ENCODE data around the gene IKZF1. TPM values are rescaled to one million over a fixed set of nuclear protein-coding genes. Genes with fewer than 3 reads are reported as not detected.

IKZF1 gene
- total RNA-seq, 1 donor from 2014 or later: 360 TPM

GRCh38 chr7:50368366-50368765 is 63.9 kb downstream of the IKZF1 start:
- peak overlapping the region; percentile 71 for H3K4me3 Mint-ChIP-seq (ENCODE audit: low read depth)
- H3K27me3 Mint-ChIP-seq (ENCODE audit: low read depth): no peaks in the 10 kb centered on the region
- no peak for DNase-seq (ENCODE audit: low spot score)
- H3K27ac Mint-ChIP-seq: peak overlapping the region; percentile 94
- peaks cover 95% of the 10 kb centered on the region for H3K4me1 Mint-ChIP-seq (ENCODE audit: low read depth)
- H3K9me3 Mint-ChIP-seq: no peaks in the 10 kb centered on the region
- intact Hi-C loops (cut with micrococcal nuclease): no loop called here
- peaks cover 97% of the 10 kb centered on the region for H3K36me3 Mint-ChIP-seq (ENCODE audit: low read depth)

GRCh38 chr7:50369143-50370026 is 64.9 kb downstream of the IKZF1 start:
- Mint-ChIP-seq H3K9me3 (no peaks in the 10 kb centered on the region), H3K4me3 (ENCODE audit: low read depth) (peak overlapping the region; percentile 45)
- DNase-seq (ENCODE audit: low spot score): no peak

DNA sequence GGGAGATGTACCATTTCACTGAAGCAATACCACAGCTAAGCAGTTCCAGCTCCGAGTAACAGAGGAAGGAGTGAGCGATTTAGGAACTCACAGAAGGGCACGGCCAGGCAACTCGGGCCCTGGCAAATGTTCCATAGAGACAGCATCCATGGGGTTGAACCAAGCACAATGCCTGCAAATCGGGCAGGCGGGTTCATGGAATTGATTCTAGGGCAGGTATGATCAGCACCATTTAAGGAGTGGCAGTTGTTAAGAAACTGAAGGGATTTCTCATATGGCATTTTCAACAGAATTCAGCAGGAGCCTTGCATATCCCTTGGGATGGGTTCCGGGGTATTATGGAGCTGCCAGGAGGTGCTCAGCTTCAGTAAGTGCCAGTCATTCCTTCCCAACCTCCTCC is 66.4 kb downstream of the IKZF1 start:
- Mint-ChIP-seq H3K27ac (peak overlapping the region; percentile 89), H3K36me3 (ENCODE audit: low read depth) (peaks cover 97% of the 10 kb centered on the region), H3K27me3 (ENCODE audit: low read depth) (no peaks in the 10 kb centered on the region), H3K4me1 (ENCODE audit: low read depth) (peaks cover 93% of the 10 kb centered on the region), H3K4me3 (ENCODE audit: low read depth) (no peak overlapping the region), H3K9me3 (no peaks in the 10 kb centered on the region)
- intact Hi-C loops (cut with micrococcal nuclease): no loop called here
- no peak for DNase-seq (ENCODE audit: low spot score)

More at GRCh38 chr7:50369143-50370026, 64.9 kb downstream of the IKZF1 start:
- H3K4me1 Mint-ChIP-seq (ENCODE audit: low read depth): peaks cover 95% of the 10 kb centered on the region
- H3K36me3 Mint-ChIP-seq (ENCODE audit: low read depth): peaks cover 97% of the 10 kb centered on the region
- no peaks in the 10 kb centered on the region for H3K27me3 Mint-ChIP-seq (ENCODE audit: low read depth)
- intact Hi-C loops (cut with micrococcal nuclease): loop anchor here (1.0 kb wide), 3 partner anchors 36 to 227 kb away; no protein-coding TSS in a partner anchor
- H3K27ac Mint-ChIP-seq: peak overlapping the region; percentile 94

- Mint-ChIP-seq H3K9me3 (no peaks in the 10 kb centered on the region), H3K27ac (peak overlapping the region; percentile 89), H3K4me1 (ENCODE audit: low read depth) (peaks cover 91% of the 10 kb centered on the region), H3K27me3 (ENCODE audit: low read depth) (no peaks in the 10 kb centered on the region), H3K4me3 (ENCODE audit: low read depth) (peak overlapping the region; percentile 52), H3K36me3 (ENCODE audit: low read depth) (peaks cover 98% of the 10 kb centered on the region)
- no peak for DNase-seq (ENCODE audit: low spot score)
- intact Hi-C loops (cut with micrococcal nuclease): loop anchor here (1.0 kb wide), 2 partner anchors 22 to 26 kb away; no protein-coding TSS in a partner anchor
Measured at GRCh38 chr7:50371551-50372021, 67.1 kb downstream of the IKZF1 start.

GRCh38 chr7:50372923-50373322 is 68.4 kb downstream of the IKZF1 start:
- H3K9me3 Mint-ChIP-seq: no peaks in the 10 kb centered on the region
- H3K4me1 Mint-ChIP-seq (ENCODE audit: low read depth): peaks cover 92% of the 10 kb centered on the region
- peaks cover 99% of the 10 kb centered on the region for H3K36me3 Mint-ChIP-seq (ENCODE audit: low read depth)
- H3K4me3 Mint-ChIP-seq (ENCODE audit: low read depth): no peak overlapping the region
- intact Hi-C loops (cut with micrococcal nuclease): loop anchor here (1.0 kb wide), 2 partner anchors 20 to 24 kb away; no protein-coding TSS in a partner anchor
- no peak for DNase-seq (ENCODE audit: low spot score)
- no peaks in the 10 kb centered on the region for H3K27me3 Mint-ChIP-seq (ENCODE audit: low read depth)
- peak overlapping the region; percentile 78 for H3K27ac Mint-ChIP-seq

DNA sequence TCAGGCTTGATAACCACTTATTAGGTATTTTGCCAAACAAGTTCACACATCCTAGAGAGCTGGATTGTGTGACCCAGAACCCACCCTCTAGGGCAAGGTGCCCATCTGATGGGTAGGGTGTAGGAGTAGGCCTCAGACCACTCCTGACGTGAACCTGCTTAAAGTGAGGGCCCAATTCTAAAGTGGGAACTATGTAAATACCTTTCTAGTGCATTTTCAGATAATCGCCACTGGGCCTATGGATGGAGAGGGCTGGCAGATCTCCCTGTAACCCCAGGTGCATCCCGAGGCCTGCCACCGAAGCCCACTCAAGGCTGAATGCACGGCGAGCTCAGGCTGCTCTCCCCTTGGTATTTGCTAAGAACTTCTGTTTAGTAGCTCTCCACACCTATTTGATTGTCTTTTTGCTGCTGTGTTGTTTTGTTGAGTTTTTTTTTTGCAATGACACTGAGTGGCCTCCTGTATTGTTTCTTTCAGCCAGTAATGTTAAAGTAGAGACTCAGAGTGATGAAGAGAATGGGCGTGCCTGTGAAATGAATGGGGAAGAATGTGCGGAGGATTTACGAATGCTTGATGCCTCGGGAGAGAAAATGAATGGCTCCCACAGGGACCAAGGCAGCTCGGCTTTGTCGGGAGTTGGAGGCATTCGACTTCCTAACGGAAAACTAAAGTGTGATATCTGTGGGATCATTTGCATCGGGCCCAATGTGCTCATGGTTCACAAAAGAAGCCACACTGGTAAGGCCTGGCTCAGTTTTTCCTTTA is 71.7 kb downstream of the IKZF1 start:
- no peak overlapping the region for H3K4me3 Mint-ChIP-seq (ENCODE audit: low read depth)
- peak overlapping the region; percentile 78 for H3K27ac Mint-ChIP-seq
- H3K27me3 Mint-ChIP-seq (ENCODE audit: low read depth): no peaks in the 10 kb centered on the region
- H3K36me3 Mint-ChIP-seq (ENCODE audit: low read depth): peaks cover 100% of the 10 kb centered on the region
- peaks cover 90% of the 10 kb centered on the region for H3K4me1 Mint-ChIP-seq (ENCODE audit: low read depth)
- H3K9me3 Mint-ChIP-seq: no peaks in the 10 kb centered on the region
- DNase-seq (ENCODE audit: low spot score): no peak
- intact Hi-C loops (cut with micrococcal nuclease): no loop called here

DNA sequence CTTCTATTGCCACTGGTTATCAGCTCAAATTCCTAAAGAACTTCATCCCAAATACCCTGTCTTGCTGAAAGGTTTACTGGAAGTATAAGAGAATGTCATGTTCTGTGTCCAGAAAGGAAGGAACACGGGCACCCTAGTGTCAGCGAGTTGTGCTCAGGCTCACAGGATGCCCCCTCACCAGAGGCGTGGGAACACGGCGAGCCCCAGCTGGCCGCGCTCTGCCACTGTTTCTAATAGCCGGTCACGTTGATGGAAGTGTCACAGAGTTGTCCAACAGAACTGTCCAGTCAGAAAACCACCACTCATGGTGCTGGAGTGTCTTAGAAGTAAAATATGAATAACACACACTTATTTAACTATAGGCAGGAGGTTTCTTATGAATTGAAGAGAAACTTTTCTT is 72.8 kb downstream of the IKZF1 start:
- Mint-ChIP-seq H3K4me1 (ENCODE audit: low read depth) (peaks cover 85% of the 10 kb centered on the region), H3K4me3 (ENCODE audit: low read depth) (no peak overlapping the region), H3K9me3 (no peaks in the 10 kb centered on the region), H3K27ac (peak overlapping the region; percentile 78), H3K27me3 (ENCODE audit: low read depth) (no peaks in the 10 kb centered on the region), H3K36me3 (ENCODE audit: low read depth) (peaks cover 100% of the 10 kb centered on the region)
- intact Hi-C loops (cut with micrococcal nuclease): loop anchor here (1.0 kb wide), 1 partner anchor 12 kb away; no protein-coding TSS in a partner anchor
- no peak for DNase-seq (ENCODE audit: low spot score)

DNA sequence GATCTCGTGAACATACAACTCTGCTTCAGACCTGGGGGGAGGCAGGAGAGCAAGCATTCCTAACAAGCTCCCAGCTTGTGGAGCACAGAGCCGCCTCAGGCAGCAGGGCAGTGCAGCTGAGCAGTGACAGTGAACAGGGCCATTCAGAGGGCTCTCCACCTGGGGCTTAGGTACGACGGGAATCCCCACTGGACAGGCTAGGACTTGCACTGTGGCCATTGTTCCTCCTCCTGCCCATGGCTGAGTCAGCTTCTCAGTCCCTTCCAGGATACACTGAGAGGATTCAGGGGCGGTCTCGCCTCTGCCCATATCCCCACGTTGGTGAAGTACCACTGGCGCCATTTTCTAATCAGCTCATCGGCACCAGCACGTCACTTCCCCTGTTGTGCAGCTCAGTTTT is 74.6 kb downstream of the IKZF1 start:
- H3K27ac Mint-ChIP-seq: peak overlapping the region; percentile 69
- H3K36me3 Mint-ChIP-seq (ENCODE audit: low read depth): peaks cover 100% of the 10 kb centered on the region
- no peak for DNase-seq (ENCODE audit: low spot score)
- no peaks in the 10 kb centered on the region for H3K9me3 Mint-ChIP-seq
- H3K27me3 Mint-ChIP-seq (ENCODE audit: low read depth): no peaks in the 10 kb centered on the region
- intact Hi-C loops (cut with micrococcal nuclease): no loop called here
- peaks cover 72% of the 10 kb centered on the region for H3K4me1 Mint-ChIP-seq (ENCODE audit: low read depth)
- H3K4me3 Mint-ChIP-seq (ENCODE audit: low read depth): no peak overlapping the region

DNA sequence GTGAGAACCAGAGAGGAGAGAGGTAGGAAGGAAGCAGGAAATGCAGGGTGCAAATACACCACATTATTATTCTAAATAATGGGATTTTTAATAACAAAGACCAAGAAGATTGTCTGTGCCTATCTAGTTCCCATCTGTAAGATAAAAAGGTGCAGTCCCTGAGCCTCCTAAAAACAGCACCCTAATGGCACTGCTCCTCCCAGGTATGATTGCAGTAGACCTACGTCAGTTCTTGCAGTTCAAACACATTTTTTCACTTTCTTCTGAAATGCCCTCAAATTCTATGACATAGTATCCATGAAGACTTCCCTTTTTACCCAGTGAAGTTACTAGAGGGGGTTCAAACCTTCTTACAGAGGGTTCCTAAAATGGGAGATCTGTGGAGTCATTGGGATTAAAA is 75.0 kb downstream of the IKZF1 start:
- no peak for DNase-seq (ENCODE audit: low spot score)
- Mint-ChIP-seq H3K4me1 (ENCODE audit: low read depth) (peaks cover 70% of the 10 kb centered on the region), H3K36me3 (ENCODE audit: low read depth) (peaks cover 100% of the 10 kb centered on the region), H3K27me3 (ENCODE audit: low read depth) (no peaks in the 10 kb centered on the region), H3K4me3 (ENCODE audit: low read depth) (no peak overlapping the region), H3K9me3 (no peaks in the 10 kb centered on the region), H3K27ac (peak overlapping the region; percentile 69)
- intact Hi-C loops (cut with micrococcal nuclease): no loop called here

DNA sequence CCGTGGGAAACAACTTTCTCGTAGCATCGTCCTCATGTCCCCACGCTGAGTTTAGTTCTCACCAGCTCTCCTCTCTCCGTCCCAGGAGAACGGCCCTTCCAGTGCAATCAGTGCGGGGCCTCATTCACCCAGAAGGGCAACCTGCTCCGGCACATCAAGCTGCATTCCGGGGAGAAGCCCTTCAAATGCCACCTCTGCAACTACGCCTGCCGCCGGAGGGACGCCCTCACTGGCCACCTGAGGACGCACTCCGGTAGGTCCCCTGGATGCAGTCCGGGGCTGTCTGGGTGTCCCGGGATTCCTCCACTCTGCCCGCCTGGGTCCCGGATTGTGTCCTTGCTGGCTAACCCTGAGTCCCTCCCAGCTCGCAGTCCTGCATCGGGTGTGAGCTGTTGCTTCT is 77.9 kb downstream of the IKZF1 start:
- no peaks in the 10 kb centered on the region for H3K9me3 Mint-ChIP-seq
- peaks cover 95% of the 10 kb centered on the region for H3K36me3 Mint-ChIP-seq (ENCODE audit: low read depth)
- H3K4me1 Mint-ChIP-seq (ENCODE audit: low read depth): peaks cover 54% of the 10 kb centered on the region
- peak overlapping the region; percentile 70 for H3K27ac Mint-ChIP-seq
- DNase-seq (ENCODE audit: low spot score): no peak
- intact Hi-C loops (cut with micrococcal nuclease): no loop called here
- no peak overlapping the region for H3K4me3 Mint-ChIP-seq (ENCODE audit: low read depth)
- no peaks in the 10 kb centered on the region for H3K27me3 Mint-ChIP-seq (ENCODE audit: low read depth)

GRCh38 chr7:50387351-50387750 is 82.8 kb downstream of the IKZF1 start:
- Mint-ChIP-seq H3K9me3 (no peaks in the 10 kb centered on the region), H3K36me3 (ENCODE audit: low read depth) (peaks cover 95% of the 10 kb centered on the region), H3K4me1 (ENCODE audit: low read depth) (peaks cover 52% of the 10 kb centered on the region), H3K27ac (no peak overlapping the region), H3K27me3 (ENCODE audit: low read depth) (no peaks in the 10 kb centered on the region), H3K4me3 (ENCODE audit: low read depth) (no peak overlapping the region)
- intact Hi-C loops (cut with micrococcal nuclease): no loop called here
- no peak for DNase-seq (ENCODE audit: low spot score)

DNA sequence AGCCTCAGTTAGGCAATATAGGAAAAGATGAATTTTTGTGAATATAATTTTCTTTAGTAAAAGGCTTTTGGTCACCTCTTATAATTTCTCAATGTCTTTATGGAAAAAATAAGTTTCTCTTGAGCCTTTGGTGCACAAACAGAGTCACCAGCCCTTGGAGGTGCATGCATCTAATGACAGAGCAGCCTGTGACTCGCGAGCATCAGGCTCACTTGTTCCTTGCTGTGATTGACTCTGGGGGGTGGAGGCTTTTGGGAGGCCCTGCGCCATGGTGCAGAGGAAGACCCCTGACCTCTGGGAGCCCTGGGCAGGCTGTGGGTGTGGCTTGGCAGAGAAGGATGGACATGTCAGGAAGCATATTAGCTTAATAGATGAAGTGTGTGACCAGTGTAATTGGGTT is 85.4 kb downstream of the IKZF1 start:
- peaks cover 67% of the 10 kb centered on the region for H3K4me1 Mint-ChIP-seq (ENCODE audit: low read depth)
- no peak overlapping the region for H3K4me3 Mint-ChIP-seq (ENCODE audit: low read depth)
- H3K9me3 Mint-ChIP-seq: no peaks in the 10 kb centered on the region
- no peak for DNase-seq (ENCODE audit: low spot score)
- peak overlapping the region; percentile 62 for H3K27ac Mint-ChIP-seq
- intact Hi-C loops (cut with micrococcal nuclease): loop anchor here (1.0 to 5.0 kb wide), 2 partner anchors 13 to 442 kb away; no protein-coding TSS in a partner anchor
- no peaks in the 10 kb centered on the region for H3K27me3 Mint-ChIP-seq (ENCODE audit: low read depth)
- peaks cover 94% of the 10 kb centered on the region for H3K36me3 Mint-ChIP-seq (ENCODE audit: low read depth)
